ENCODE measurements around the gene CASZ1. TPM values are rescaled to one million over a fixed set of nuclear protein-coding genes. Genes with fewer than 3 reads are reported as not detected.

CASZ1 gene
- total RNA-seq, 1 donor from 2014 or later = 7.7 TPM

DNA sequence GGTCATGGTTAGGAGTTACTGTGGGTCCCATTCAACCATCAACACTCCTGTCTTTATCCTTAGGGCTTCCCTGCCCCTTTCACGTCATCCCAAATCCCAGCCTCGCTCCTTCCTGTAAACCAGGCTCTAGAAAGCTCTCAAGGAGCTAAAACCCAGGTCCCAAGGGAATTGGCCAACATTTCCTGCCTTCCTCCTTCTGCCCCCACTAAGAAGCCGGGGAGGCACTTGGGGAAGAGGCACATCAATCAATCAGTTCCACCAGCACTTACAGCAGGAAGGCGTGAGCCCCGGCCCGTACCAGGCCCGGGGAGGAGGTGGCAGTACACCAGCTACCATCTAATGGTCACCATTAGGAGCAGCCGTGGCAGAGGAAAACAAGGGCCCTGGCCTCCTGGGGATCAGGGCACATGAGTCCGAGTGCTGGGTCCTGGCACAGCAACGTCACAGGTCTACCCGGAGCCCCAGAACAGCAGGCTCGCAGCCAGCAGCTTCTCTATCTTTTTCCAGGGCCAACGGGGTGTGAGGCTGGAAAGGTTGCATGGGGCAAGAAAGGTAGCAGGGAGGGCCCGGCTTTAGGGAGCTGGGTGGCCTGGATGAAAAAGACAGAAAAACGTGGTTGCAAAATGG is 108.6 kb downstream of the CASZ1 start:
- intact Hi-C loops (cut with micrococcal nuclease) = no loop called here

DNA sequence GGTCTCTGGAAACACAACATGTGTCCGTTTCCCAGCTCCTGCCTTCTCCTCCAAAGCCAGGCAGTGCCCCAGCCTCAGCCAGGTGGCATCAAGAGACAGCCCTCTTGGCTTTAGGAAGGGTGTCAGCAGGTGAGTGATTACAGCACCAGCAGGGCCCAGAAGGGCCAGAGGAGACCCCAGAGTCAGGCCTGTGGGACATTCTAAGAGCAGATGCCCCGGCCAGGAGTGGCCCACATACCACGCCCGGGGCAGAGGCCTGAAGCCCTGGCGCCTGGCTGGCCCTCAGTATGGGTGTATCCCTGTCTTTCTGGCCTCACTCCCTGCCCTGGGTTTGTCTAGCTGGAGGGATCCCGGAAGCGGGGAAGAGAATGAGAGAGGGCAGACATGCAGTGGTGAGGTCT is 109.2 kb downstream of the CASZ1 start:
- intact Hi-C loops (cut with micrococcal nuclease) = no loop called here

GRCh38 chr1:10686404-10687040 is 109.9 kb downstream of the CASZ1 start:
- intact Hi-C loops (cut with micrococcal nuclease) = no loop called here

DNA sequence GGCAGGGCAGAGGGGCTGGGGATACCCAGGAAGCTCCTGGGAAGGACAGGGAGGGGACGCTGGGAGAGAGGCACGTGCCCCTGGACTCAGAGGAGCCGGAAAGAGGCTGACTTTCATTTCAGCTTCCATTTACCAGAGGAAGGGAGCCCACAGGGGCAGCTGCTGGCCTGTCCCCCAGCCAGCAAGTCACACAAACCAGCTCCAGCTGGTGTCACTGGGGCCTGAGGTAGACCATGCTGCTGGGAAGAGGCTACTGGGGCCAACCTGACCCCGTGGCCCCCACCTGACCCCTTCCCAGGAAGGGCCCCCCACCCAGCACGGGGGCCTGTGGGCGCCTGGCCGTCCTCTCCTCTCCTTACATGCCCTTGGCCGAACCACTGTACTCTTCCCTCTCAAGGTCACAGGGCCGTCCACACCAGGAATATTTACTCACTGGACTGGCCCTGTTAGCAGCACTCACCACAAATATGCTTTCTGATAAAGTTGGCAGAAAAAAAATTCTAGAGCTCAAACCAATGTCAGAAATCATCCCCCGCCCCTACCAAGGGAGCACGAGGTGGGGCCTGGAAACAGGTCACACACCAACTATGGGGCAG is 110.5 kb downstream of the CASZ1 start:
- intact Hi-C loops (cut with micrococcal nuclease) = no loop called here

DNA sequence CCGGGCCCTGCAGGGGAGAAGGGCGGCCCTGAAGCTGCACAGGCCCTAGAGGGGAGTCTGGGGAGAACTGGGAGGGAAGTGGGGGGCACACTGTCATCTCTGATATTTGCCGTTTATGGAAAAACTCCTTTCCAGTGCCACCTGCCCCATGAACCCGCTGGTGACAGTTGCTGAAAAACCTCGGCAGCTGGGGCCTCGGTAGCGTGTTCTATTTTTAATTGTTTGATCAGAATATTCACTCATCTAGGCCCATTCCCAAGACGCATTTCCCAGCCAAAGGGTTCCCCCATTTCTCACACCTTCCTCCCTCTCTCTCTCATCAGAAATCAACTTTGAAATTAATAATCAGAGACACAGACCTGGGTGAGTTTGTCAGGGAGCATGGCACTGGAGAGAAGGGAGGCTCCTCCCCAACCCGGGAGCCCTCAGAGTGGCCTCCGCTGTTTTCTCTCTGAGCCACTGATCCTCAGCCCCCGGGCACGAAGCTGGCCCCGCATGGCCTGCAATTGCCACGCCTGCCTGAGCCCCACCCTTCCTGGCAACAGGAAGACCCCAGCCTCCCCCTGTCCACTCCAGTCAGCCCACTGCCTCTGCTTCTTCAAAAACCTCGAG is 111.1 kb downstream of the CASZ1 start:
- intact Hi-C loops (cut with micrococcal nuclease) = no loop called here

DNA sequence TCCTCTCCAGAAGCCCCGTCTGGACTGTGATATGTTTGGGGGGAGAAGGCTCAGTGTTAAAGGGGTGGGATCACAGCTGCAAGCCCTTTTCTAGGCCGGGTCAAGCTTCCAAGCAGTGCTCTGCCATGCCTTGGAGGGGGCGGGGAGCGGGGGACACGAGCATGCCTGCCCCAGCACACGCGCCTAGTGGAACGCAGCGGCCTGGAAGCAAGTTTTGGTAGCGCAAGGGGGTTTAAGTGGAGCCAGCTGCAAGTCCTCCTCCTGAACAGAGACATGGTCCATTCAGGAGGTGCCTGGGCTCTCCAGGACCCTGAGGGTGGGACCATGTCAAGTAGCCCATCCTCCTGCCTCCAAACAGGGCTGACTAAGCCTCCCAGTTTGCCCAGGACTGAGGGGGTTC is 112.2 kb downstream of the CASZ1 start:
- intact Hi-C loops (cut with micrococcal nuclease) = no loop called here

DNA sequence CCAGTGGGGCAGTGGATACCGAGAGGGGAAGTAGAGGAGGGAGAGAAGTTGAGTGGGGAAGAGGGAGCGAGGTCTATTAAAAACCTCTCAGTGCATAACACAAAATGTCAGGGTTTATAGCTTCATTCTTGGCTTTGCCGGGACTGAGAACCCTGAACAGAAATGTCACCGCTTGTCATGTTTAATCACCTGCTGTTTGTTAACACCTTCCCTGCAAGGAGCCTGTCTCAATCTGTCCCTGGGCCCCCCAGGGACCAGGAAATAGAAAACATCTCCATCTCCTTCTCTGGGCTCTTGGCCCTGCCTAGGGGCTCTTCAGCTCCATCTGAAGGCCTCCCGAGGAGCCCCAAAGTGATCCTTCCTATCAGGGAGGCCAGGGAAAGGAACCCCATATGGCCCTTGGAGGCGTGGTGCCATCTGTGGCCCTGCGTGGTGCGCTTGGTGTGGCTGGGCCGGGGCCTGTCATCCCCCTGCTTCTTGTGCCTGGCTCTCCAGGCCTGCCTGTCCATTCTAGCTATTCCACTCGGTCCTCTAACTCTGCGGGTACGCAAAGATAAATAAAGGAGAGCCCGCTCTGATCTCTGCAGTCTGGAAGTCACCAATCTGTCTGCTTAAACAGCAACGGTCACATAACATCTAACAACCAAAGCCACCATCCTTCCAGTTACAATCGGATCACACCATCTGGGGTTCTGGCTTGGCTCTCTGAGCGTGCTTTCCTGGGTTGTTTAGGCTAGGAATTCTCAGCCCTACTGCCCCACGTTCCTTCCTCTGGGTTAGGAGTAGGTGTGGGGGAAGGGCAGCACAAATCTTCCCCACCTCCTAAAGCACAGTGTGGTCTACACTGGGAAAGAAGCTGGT is 113.8 kb downstream of the CASZ1 start:
- intact Hi-C loops (cut with micrococcal nuclease) = no loop called here

GRCh38 chr1:10682108-10682445 is 114.4 kb downstream of the CASZ1 start:
- intact Hi-C loops (cut with micrococcal nuclease) = no loop called here

DNA sequence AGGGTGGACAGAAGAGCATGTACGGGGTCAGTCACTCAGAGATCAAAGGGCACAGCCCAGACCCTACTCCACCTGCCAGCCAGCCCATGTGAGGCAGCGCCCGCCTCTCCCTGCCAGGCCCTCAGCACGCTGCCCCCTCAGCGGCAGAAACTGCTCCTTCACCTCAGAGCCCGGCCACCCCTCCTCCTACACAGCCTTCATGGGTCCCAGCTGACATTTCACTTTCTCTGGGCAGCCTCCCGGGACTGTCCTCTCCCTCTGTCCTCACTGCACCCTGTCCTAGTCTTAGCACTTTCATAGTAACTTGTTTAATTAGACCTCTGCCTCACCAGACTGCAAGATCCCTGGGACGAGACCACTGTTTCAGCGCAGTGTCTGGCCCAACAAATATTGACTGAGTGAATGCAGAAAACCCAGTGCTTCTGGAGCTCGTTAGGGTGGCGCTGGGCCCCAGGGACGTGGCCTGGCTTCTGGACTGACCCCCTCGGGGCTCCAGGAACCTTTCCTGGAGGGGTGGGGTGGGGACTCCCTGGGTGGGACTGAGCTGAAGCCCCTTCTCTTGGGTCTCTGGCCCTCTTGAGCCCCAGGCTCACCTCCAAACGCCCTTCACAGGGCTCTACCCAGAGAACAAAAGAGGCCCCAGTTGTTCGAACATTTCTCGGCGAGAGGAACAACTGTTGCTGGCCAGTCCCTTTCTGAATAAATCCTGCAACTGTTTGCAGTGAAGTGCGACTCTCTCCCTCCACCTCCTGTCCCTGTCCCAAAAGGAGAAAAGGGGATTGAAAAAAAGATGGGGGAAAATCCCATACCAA is 114.9 kb downstream of the CASZ1 start:
- intact Hi-C loops (cut with micrococcal nuclease) = no loop called here

GRCh38 chr1:10680487-10680886 is 116.0 kb downstream of the CASZ1 start:
- intact Hi-C loops (cut with micrococcal nuclease) = no loop called here

- intact Hi-C loops (cut with micrococcal nuclease) = no loop called here
Measured at GRCh38 chr1:10679496-10680220, 116.8 kb downstream of the CASZ1 start.

DNA sequence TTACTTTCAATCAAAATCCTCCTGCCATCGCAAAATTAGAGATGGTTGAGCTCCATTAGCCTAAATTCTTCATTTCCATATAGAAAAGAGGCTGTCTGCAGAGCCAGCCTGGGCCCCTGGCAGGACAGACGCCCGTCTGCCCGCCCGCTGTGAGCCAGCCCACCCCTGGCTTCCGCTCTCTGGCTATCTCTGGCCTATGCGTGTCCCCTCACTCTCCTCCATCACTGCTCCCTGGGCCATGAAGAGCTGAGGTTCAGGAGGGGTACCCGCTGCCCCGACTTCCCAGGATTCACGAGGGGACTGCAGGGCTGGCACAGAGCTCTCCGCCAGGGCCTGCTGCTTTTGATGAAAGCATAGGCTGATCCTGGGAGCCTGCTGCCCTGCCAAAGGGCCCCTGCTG is 117.6 kb downstream of the CASZ1 start:
- intact Hi-C loops (cut with micrococcal nuclease) = no loop called here

GRCh38 chr1:10678402-10678801 is 118.0 kb downstream of the CASZ1 start:
- intact Hi-C loops (cut with micrococcal nuclease) = no loop called here

DNA sequence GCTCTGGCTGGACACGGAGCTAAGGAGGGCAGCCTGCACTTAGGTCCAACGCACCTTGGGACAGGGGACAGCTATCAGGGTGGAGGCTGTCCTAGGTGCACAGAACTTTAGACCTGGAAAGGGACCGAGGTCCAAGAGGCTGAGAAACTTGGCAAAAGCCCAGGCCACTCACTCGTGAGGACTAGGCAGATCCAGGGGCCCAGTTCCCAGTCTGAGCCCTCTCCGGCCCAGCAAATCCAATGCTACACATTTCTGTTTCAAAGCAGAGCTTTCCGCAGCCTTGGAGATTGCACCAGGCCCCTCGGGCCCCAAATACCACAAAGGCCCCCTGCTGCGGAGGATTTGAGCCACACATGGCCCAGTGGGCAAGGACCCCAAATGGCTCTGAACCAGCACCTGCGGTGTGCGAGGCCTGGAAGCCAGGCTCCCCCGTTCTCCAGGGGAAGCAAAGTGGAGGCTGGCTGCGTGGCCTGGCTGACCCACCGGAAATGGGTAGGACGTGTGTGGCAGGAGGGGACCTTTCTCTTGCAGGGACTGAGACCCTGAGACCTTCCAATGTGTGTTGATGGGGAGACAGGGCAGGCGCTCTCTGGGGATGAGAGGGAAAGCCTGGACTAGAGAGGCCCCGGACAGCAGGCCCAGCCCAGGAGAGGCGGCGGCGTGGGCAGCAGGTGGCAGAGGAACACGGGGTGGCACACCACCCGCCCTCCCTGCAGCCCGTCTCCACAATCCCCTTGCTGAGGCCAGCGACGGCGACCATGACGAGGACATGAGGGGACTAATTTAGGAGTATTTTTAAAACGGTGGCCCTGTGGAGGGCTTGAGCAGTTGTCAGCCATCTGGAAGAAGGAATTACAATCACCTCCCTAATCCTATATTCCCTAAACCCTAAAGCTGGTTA is 118.7 kb downstream of the CASZ1 start:
- intact Hi-C loops (cut with micrococcal nuclease) = no loop called here

GRCh38 chr1:10676963-10677362 is 119.5 kb downstream of the CASZ1 start:
- intact Hi-C loops (cut with micrococcal nuclease) = no loop called here

- intact Hi-C loops (cut with micrococcal nuclease) = no loop called here
Measured at GRCh38 chr1:10675813-10676212, 120.6 kb downstream of the CASZ1 start.

GRCh38 chr1:10674700-10675609 is 121.5 kb downstream of the CASZ1 start:
- intact Hi-C loops (cut with micrococcal nuclease) = no loop called here

- intact Hi-C loops (cut with micrococcal nuclease) = no loop called here
Measured at GRCh38 chr1:10674222-10674621, 122.2 kb downstream of the CASZ1 start.
